Chondrocyte (in vitro differentiated cells): ENCODE data around the gene TIMM29. TPM values are rescaled to one million over a fixed set of nuclear protein-coding genes. Genes with fewer than 3 reads are reported as not detected.
A peak's percentile ranks its signal among the peaks of the same experiment; 100 is the strongest.

ENCODE experiments used
- DNase-seq: peaks from one replicate; pipeline ENCODE4 v3.0.0; 2021; ENCODE audit warnings: mixed read lengths, low spot score
- H3K27ac Mint-ChIP-seq: one replicate; pipeline ENCODE4 v1.8.0; 2021; ENCODE audit warnings: mild to moderate bottlenecking, moderate library complexity, mixed read lengths; ENCODE audit not compliant: unreplicated experiment
- H3K27me3 Mint-ChIP-seq: 2 replicates; pipeline ENCODE4 v1.8.0; 2021; ENCODE audit warnings: low read depth, mixed read lengths
- H3K36me3 Mint-ChIP-seq: 2 replicates; pipeline ENCODE4 v1.8.0; 2021; ENCODE audit warnings: low read depth, mixed read lengths
- H3K4me1 Mint-ChIP-seq: 2 replicates; pipeline ENCODE4 v1.8.0; 2021; ENCODE audit warnings: low read depth, mild to moderate bottlenecking, mixed read lengths
- H3K4me3 Mint-ChIP-seq: one replicate; pipeline ENCODE4 v1.8.0; 2021; ENCODE audit warnings: mild to moderate bottlenecking, moderate library complexity, mixed read lengths; ENCODE audit not compliant: unreplicated experiment
- H3K9me3 Mint-ChIP-seq: 2 replicates; pipeline ENCODE4 v1.8.0; 2021; ENCODE audit warnings: low read depth, mixed read lengths
- CTCF ChIP-seq: fragments of 200-600 bp; sonication (generic); IDR thresholded peaks from 2 replicates; pipeline ENCODE4 v1.5.0; 2021; ENCODE audit warnings: antibody characterized with exemption, mild to moderate bottlenecking, moderate library complexity
- total RNA-seq: library from RNA; stranded (reverse); gene quantifications from 3 replicates; pipeline ENCODE4 v1.2.1, GENCODE V29; 2021

TIMM29 gene
- total RNA-seq, 1 donor from 2014 or later = 24.2 TPM

GRCh38 chr19:10885201-10886169 lies 43.1 kb upstream of the TIMM29 start:
- Mint-ChIP-seq H3K27ac (peak overlapping the region; percentile 61), H3K9me3 (no peaks in the 10 kb centered on the region), H3K4me3 (no peak overlapping the region)

GRCh38 chr19:10887616-10888367 lies 40.8 kb upstream of the TIMM29 start:
- DNase-seq = no peak

More at GRCh38 chr19:10885201-10886169, 43.1 kb upstream of the TIMM29 start:
- no peak for DNase-seq
- Mint-ChIP-seq H3K36me3 (no peaks in the 10 kb centered on the region), H3K4me1 (peaks cover 51% of the 10 kb centered on the region), H3K27me3 (no peaks in the 10 kb centered on the region)
- TF ChIP-seq CTCF = no peak

GRCh38 chr19:10888421-10888866 lies 40.2 kb upstream of the TIMM29 start:
- DNase-seq = no peak
- no peak for TF ChIP-seq CTCF
- no peaks in the 10 kb centered on the region for H3K27me3 Mint-ChIP-seq
- no peak overlapping the region for H3K4me3 Mint-ChIP-seq
- H3K9me3 Mint-ChIP-seq = no peaks in the 10 kb centered on the region
- peaks cover 36% of the 10 kb centered on the region for H3K4me1 Mint-ChIP-seq
- H3K27ac Mint-ChIP-seq = no peak overlapping the region
- no peaks in the 10 kb centered on the region for H3K36me3 Mint-ChIP-seq

More at GRCh38 chr19:10887616-10888367, 40.8 kb upstream of the TIMM29 start:
- no peak overlapping the region for H3K4me3 Mint-ChIP-seq
- peak overlapping the region; percentile 51 for H3K27ac Mint-ChIP-seq
- H3K36me3 Mint-ChIP-seq = no peaks in the 10 kb centered on the region
- H3K9me3 Mint-ChIP-seq = no peaks in the 10 kb centered on the region
- TF ChIP-seq CTCF = no peak
- H3K27me3 Mint-ChIP-seq = no peaks in the 10 kb centered on the region
- peaks cover 37% of the 10 kb centered on the region for H3K4me1 Mint-ChIP-seq

- no peaks in the 10 kb centered on the region for H3K36me3 Mint-ChIP-seq
- peaks cover 42% of the 10 kb centered on the region for H3K4me1 Mint-ChIP-seq
- H3K4me3 Mint-ChIP-seq = no peak overlapping the region
Observed at GRCh38 chr19:10889880-10890279, 38.7 kb upstream of the TIMM29 start.

More at GRCh38 chr19:10889880-10890279, 38.7 kb upstream of the TIMM29 start:
- Mint-ChIP-seq H3K27ac (no peak overlapping the region), H3K9me3 (no peaks in the 10 kb centered on the region), H3K27me3 (no peaks in the 10 kb centered on the region)
- no peak for DNase-seq
- TF ChIP-seq CTCF = no peak
